Measurements from ENCODE around the gene STARD3. TPM values are rescaled to one million over a fixed set of nuclear protein-coding genes. Genes with fewer than 3 reads are reported as not detected.

The STARD3 gene
- total RNA-seq, 1 experiment from 2014 or later: 75.3 TPM

DNA sequence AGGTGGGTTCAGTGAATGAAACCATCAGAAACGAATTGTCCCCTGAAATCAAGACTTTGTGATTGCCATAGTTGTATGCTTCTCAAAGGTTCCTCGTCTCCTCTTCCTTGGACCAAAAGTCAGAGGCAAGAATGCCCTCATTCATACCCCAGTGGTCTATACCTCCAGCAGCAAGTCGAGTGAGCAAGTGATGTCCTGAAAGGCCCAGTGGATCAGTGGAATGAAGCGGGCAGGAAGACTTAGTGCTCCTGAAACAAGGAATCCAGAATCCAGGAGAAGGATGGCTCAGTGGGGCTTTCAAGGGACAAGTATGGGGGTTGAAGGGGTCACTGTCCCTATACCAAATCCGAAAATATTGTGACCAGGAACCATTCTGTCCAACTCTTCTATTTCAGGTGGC is 57.6 kb downstream of the STARD3 start:
- CTCF ChIA-PET: interaction anchor here (1.4 to 3.7 kb wide), 9 partner anchors 11 to 76 kb away, joined by 3 to 22 read pairs (median 7); no protein-coding TSS in a partner anchor
- no peaks in the 10 kb centered on the region for H3K27me3 Mint-ChIP-seq (ENCODE audit: low read depth)
- H3K27ac Mint-ChIP-seq: peak overlapping the region; percentile 93
- H3K4me3 Mint-ChIP-seq: no peak overlapping the region
- POLR2A ChIA-PET: no interaction called here
- TF ChIP-seq MYBL2 (CRISPR knock-in tag; IDR thresholded peaks at IDR 0.05) (no peak), RELA (CRISPR knock-in tag; IDR thresholded peaks at IDR 0.05; ENCODE audit: borderline replicate concordance) (no peak), CDX4 (CRISPR knock-in tag; IDR thresholded peaks at IDR 0.05; ENCODE audit: borderline replicate concordance) (no peak), TEAD1 (CRISPR knock-in tag; IDR thresholded peaks at IDR 0.05) (no peak), NR3C1 (CRISPR knock-in tag; conservative IDR thresholded peaks at IDR 0.05; ENCODE audit: low read depth) (no peak)
- TF ChIP-seq, protein P1, sequence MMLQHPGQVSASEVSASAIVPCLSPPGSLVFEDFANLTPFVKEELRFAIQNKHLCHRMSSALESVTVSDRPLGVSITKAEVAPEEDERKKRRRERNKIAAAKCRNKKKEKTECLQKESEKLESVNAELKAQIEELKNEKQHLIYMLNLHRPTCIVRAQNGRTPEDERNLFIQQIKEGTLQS (CRISPR knock-in tag; conservative IDR thresholded peaks at IDR 0.05): no peak
- DNase-seq (ENCODE audit: low spot score) (no peak), ATAC-seq (no peak)
- peaks cover 60% of the 10 kb centered on the region for H3K4me1 Mint-ChIP-seq
- no peaks in the 10 kb centered on the region for H3K36me3 Mint-ChIP-seq
- no peaks in the 10 kb centered on the region for H3K9me3 Mint-ChIP-seq

GRCh38 chr17:39695089-39695474 is 58.1 kb downstream of the STARD3 start:
- ATAC-seq (no peak), DNase-seq (ENCODE audit: low spot score) (no peak)
- Mint-ChIP-seq H3K4me3 (no peak overlapping the region), H3K36me3 (no peaks in the 10 kb centered on the region), H3K27ac (peak overlapping the region; percentile 97), H3K9me3 (no peaks in the 10 kb centered on the region), H3K4me1 (peaks cover 59% of the 10 kb centered on the region), H3K27me3 (ENCODE audit: low read depth) (no peaks in the 10 kb centered on the region)
- ChIA-PET CTCF (interaction anchor here (1.0 to 3.7 kb wide), 12 partner anchors 10 to 76 kb away, joined by 3 to 29 read pairs (median 6); partner anchors contain the start of gene MIEN1), POLR2A (no interaction called here)
- TF ChIP-seq ZNF263 (CRISPR knock-in tag; IDR thresholded peaks at IDR 0.05; ENCODE audit: low read depth) (no peak), CDX4 (CRISPR knock-in tag; IDR thresholded peaks at IDR 0.05; ENCODE audit: borderline replicate concordance) (no peak), GRHL2 (CRISPR knock-in tag; IDR thresholded peaks at IDR 0.05; ENCODE audit: insufficient replicate concordance, severe bottlenecking) (no peak), NFYB (CRISPR knock-in tag; conservative IDR thresholded peaks at IDR 0.05; ENCODE audit: low read depth) (no peak), ESRRA (CRISPR knock-in tag; IDR thresholded peaks at IDR 0.05; ENCODE audit: borderline replicate concordance) (no peak)

DNA sequence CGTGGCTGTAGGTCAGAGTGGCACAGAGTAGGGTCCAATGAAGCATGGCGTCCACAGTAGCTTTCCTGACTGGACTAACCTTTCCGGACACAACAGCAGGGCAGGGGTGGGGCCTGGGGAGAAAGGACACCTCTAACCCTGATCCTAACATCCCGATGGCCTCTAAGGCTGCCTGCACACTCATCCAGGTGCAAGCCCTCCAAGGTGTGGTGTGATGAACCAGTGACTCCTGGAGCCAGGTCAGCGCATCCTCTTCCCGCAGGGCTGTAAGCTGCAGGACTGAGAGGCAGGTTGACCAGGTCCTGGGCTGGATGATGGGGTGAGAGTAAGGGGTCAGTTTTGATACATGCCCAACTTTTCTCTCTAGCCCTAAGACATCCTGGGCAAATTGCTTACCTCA is 59.8 kb downstream of the STARD3 start:
- no peak for DNase-seq (ENCODE audit: low spot score)
- ChIA-PET CTCF (interaction anchor here (0.7 to 3.7 kb wide), 17 partner anchors 8 to 149 kb away, joined by 3 to 29 read pairs (median 6); partner anchors contain the start of genes MIEN1, PGAP3, PNMT and PPP1R1B), POLR2A (interaction anchor here (1.3 to 1.8 kb wide), 3 partner anchors 9 to 43 kb away, joined by 4 to 10 read pairs (median 5); partner anchors contain the start of genes MIEN1 and PGAP3)
- TF ChIP-seq JUN (CRISPR knock-in tag; IDR thresholded peaks at IDR 0.05) (no peak), ZNF532 (CRISPR knock-in tag; IDR thresholded peaks at IDR 0.05; ENCODE audit: borderline replicate concordance) (no peak), NFATC4 (CRISPR knock-in tag; IDR thresholded peaks at IDR 0.05) (no peak), ESRRA (CRISPR knock-in tag; IDR thresholded peaks at IDR 0.05; ENCODE audit: borderline replicate concordance) (no peak), FOXJ3 (CRISPR knock-in tag; IDR thresholded peaks at IDR 0.05; ENCODE audit: borderline replicate concordance) (no peak), CBFB (CRISPR knock-in tag; IDR thresholded peaks at IDR 0.05; ENCODE audit: low read depth) (no peak), NR1H2 (CRISPR knock-in tag; IDR thresholded peaks at IDR 0.05) (no peak), ZMAT4 (CRISPR knock-in tag; IDR thresholded peaks at IDR 0.05) (no peak)
- TF ChIP-seq, protein P2, sequence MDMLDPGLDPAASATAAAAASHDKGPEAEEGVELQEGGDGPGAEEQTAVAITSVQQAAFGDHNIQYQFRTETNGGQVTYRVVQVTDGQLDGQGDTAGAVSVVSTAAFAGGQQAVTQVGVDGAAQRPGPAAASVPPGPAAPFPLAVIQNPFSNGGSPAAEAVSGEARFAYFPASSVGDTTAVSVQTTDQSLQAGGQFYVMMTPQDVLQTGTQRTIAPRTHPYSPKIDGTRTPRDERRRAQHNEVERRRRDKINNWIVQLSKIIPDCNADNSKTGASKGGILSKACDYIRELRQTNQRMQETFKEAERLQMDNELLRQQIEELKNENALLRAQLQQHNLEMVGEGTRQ (CRISPR knock-in tag; IDR thresholded peaks at IDR 0.05): no peak
- TF ChIP-seq, protein P3, sequence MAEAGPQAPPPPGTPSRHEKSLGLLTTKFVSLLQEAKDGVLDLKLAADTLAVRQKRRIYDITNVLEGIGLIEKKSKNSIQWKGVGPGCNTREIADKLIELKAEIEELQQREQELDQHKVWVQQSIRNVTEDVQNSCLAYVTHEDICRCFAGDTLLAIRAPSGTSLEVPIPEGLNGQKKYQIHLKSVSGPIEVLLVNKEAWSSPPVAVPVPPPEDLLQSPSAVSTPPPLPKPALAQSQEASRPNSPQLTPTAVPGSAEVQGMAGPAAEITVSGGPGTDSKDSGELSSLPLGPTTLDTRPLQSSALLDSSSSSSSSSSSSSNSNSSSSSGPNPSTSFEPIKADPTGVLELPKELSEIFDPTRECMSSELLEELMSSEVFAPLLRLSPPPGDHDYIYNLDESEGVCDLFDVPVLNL (CRISPR knock-in tag; IDR thresholded peaks at IDR 0.05; ENCODE audit: borderline replicate concordance, low read depth): no peak
- H3K4me3 Mint-ChIP-seq: peak overlapping the region; percentile 16; the same call in 1 of the 2 replicates
- H3K4me1 Mint-ChIP-seq: peaks cover 56% of the 10 kb centered on the region
- no peaks in the 10 kb centered on the region for H3K27me3 Mint-ChIP-seq (ENCODE audit: low read depth)
- H3K27ac Mint-ChIP-seq: peak overlapping the region; percentile 88
- H3K36me3 Mint-ChIP-seq: no peaks in the 10 kb centered on the region
- no peaks in the 10 kb centered on the region for H3K9me3 Mint-ChIP-seq
- ATAC-seq: no peak
